ENCODE measurements around the gene ZPBP2.

DNA sequence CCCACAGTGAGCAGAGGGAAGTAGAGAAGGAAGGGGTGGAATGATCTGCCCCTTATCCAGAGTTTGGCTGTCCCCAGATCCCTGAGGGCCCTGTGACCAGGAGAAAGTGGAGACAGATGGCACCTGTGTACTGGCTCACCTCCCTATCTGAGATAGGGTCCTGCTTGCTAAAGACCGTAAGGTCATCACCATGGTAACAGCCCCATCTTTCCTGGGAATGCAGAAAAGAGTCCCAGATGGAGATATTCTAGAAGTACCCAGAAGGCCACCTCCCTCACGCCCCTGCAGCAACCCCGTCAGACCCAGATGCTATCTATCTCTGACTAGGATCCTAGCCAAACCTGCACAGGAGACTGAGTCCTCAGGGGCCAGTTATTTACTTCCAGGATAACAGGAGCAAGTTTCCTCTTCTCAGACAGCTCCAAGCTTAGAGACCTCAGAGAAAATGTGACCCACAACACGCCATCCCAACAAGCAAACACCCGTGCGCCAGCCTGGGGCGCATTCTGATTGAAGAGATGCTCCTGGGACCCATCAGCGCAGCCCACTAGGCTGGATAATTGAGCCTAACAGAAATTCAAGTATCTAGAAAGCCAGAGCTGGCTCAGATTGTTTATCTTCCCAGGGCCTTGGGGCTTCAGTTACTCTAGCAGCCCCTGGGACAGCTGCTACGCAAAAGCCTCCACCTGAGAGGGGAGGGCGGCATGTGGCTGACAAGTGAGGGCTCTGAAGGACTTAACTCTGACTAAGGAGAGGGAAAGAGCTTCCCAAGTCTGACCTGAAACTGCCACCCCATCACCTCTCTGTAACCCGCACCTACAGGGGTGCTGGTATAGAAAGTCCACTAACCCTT lies 57.5 kb downstream of the ZPBP2 start:
- TF ChIP-seq, protein P1, sequence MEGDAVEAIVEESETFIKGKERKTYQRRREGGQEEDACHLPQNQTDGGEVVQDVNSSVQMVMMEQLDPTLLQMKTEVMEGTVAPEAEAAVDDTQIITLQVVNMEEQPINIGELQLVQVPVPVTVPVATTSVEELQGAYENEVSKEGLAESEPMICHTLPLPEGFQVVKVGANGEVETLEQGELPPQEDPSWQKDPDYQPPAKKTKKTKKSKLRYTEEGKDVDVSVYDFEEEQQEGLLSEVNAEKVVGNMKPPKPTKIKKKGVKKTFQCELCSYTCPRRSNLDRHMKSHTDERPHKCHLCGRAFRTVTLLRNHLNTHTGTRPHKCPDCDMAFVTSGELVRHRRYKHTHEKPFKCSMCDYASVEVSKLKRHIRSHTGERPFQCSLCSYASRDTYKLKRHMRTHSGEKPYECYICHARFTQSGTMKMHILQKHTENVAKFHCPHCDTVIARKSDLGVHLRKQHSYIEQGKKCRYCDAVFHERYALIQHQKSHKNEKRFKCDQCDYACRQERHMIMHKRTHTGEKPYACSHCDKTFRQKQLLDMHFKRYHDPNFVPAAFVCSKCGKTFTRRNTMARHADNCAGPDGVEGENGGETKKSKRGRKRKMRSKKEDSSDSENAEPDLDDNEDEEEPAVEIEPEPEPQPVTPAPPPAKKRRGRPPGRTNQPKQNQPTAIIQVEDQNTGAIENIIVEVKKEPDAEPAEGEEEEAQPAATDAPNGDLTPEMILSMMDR (optimal IDR thresholded peaks at IDR 0.05 in 1 of 3, IDR thresholded peaks at IDR 0.05 in 1 of 3, conservative IDR thresholded peaks at IDR 0.05 in 1 of 3; ENCODE audit: extremely low read depth in 1 of 3, insufficient read depth in 2 of 3, low read length in 3 of 3): no peak
- TF ChIP-seq EZH2 (IDR thresholded peaks at IDR 0.05; ENCODE audit: low read length): no peak

Measured in keratinocyte (primary cell).